22Rv1 (cell line): ENCODE results near the gene HHLA2.
A peak's percentile ranks its signal among the peaks of the same experiment; 100 is the strongest.

ENCODE experiments used
- H3K27ac ChIP-seq: fragments of 450-650 bp; 2 replicates; pipeline ENCODE4 v1.5.1; 2017
- CTCF ChIP-seq: fragments of 450-650 bp; IDR thresholded peaks from 2 replicates; pipeline ENCODE4 v1.5.1; 2017; ENCODE audit warnings: mild to moderate bottlenecking
- ZFX ChIP-seq: fragments of 450-650 bp; IDR thresholded peaks from 2 replicates; pipeline ENCODE4 v1.6.1; 2017; ENCODE audit warnings: antibody characterized with exemption, borderline replicate concordance

HHLA2 gene

GRCh38 chr3:108301695-108302404, 5.5 kb downstream of the HHLA2 start:
- TF ChIP-seq CTCF (no peak), ZFX (no peak)
- no peak overlapping the region for H3K27ac ChIP-seq

- TF ChIP-seq CTCF (no peak), ZFX (no peak)
Observed at GRCh38 chr3:108302570-108302969, 6.2 kb downstream of the HHLA2 start.

GRCh38 chr3:108305484-108306172, 9.3 kb downstream of the HHLA2 start:
- TF ChIP-seq CTCF = 0 out of 2 replicates have a peak, but pooled peaks have one; percentile 17
- TF ChIP-seq ZFX = no peak
- H3K27ac ChIP-seq = no peak overlapping the region

More at GRCh38 chr3:108302570-108302969, 6.2 kb downstream of the HHLA2 start:
- H3K27ac ChIP-seq = no peak overlapping the region

GRCh38 chr3:108311797-108312196, 15.4 kb downstream of the HHLA2 start:
- TF ChIP-seq ZFX (no peak), CTCF (no peak)

GRCh38 chr3:108312656-108313055, 16.3 kb downstream of the HHLA2 start:
- no peak overlapping the region for H3K27ac ChIP-seq
- TF ChIP-seq CTCF (no peak), ZFX (no peak)

More at GRCh38 chr3:108311797-108312196, 15.4 kb downstream of the HHLA2 start:
- no peak overlapping the region for H3K27ac ChIP-seq

- TF ChIP-seq ZFX (no peak), CTCF (no peak)
- no peak overlapping the region for H3K27ac ChIP-seq
Observed at GRCh38 chr3:108315767-108316301, 19.5 kb downstream of the HHLA2 start.
